ENCODE results near the gene TBCE.

- TF ChIP-seq EZH2phosphoT487 (IDR thresholded peaks at IDR 0.05; ENCODE audit: insufficient read depth, low read depth) (no peak), EZH2 (IDR thresholded peaks at IDR 0.05; ENCODE audit: insufficient read depth, poor library complexity, severe bottlenecking) (no peak)
Observed at GRCh38 chr1:235416662-235417049, 49.4 kb downstream of the TBCE start.
